DMS53 (cell line): ENCODE measurements around the gene RAB11FIP4.

Experiments
- DNase-seq: peaks from one replicate; lab custom pipeline; 2025; lab: John Stamatoyannopoulos, UW

RAB11FIP4 gene

GRCh38 chr17:31508288-31509094 is 117.0 kb downstream of the RAB11FIP4 start:
- peak; percentile 8 for DNase-seq

GRCh38 chr17:31509095-31509804 is 117.8 kb downstream of the RAB11FIP4 start:
- no peak for DNase-seq

GRCh38 chr17:31509805-31510177 is 118.3 kb downstream of the RAB11FIP4 start:
- no peak for DNase-seq

GRCh38 chr17:31510308-31511194 is 119.1 kb downstream of the RAB11FIP4 start:
- DNase-seq, result no peak

GRCh38 chr17:31511195-31511578 is 119.7 kb downstream of the RAB11FIP4 start:
- no peak for DNase-seq

- DNase-seq, result no peak
Measured at GRCh38 chr17:31511580-31511979, 120.1 kb downstream of the RAB11FIP4 start.

GRCh38 chr17:31512104-31512740 is 120.7 kb downstream of the RAB11FIP4 start:
- DNase-seq, result no peak

GRCh38 chr17:31512796-31513195 is 121.3 kb downstream of the RAB11FIP4 start:
- no peak for DNase-seq

GRCh38 chr17:31513731-31514427 is 122.4 kb downstream of the RAB11FIP4 start:
- no peak for DNase-seq

GRCh38 chr17:31515267-31515666 is 123.8 kb downstream of the RAB11FIP4 start:
- no peak for DNase-seq

- DNase-seq, result peak; percentile 25
Measured at GRCh38 chr17:31517524-31517923, 126.0 kb downstream of the RAB11FIP4 start.

- no peak for DNase-seq
Measured at GRCh38 chr17:31518478-31518877, 127.0 kb downstream of the RAB11FIP4 start.

- no peak for DNase-seq
Measured at GRCh38 chr17:31521632-31522283, 130.3 kb downstream of the RAB11FIP4 start.

GRCh38 chr17:31522284-31522931 is 130.9 kb downstream of the RAB11FIP4 start:
- DNase-seq, result no peak

- no peak for DNase-seq
Measured at GRCh38 chr17:31522987-31523495, 131.6 kb downstream of the RAB11FIP4 start.

- no peak for DNase-seq
Measured at GRCh38 chr17:31523862-31524730, 132.6 kb downstream of the RAB11FIP4 start.

- DNase-seq, result peak; percentile 88
Measured at GRCh38 chr17:31524926-31525800, 133.7 kb downstream of the RAB11FIP4 start.
